HUES48 (cell line): ENCODE measurements around the gene TBX4.
A peak's percentile ranks its signal among the peaks of the same experiment; 100 is the strongest.

ENCODE experiments used
- H3K27ac ChIP-seq: one replicate; pipeline ENCODE4 v1.7.0; 2013; ENCODE audit warnings: low read depth, low read length, inconsistent platforms
- H3K27me3 ChIP-seq: 2 replicates; pipeline ENCODE4 v1.6.1; 2013; ENCODE audit warnings: mild to moderate bottlenecking, low read length; ENCODE audit not compliant: control insufficient read depth, insufficient read depth
- H3K36me3 ChIP-seq: 2 replicates; pipeline ENCODE4 v1.6.1; 2013; ENCODE audit warnings: low read length; ENCODE audit not compliant: control insufficient read depth, insufficient read depth
- H3K4me1 ChIP-seq: 2 replicates; pipeline ENCODE4 v1.6.1; 2013; ENCODE audit warnings: mild to moderate bottlenecking, low read length; ENCODE audit not compliant: control insufficient read depth, insufficient read depth
- H3K4me3 ChIP-seq: 2 replicates; pipeline ENCODE4 v1.5.1; 2013; ENCODE audit warnings: mild to moderate bottlenecking, low read depth, low read length
- H3K9ac ChIP-seq: 2 replicates; pipeline ENCODE4 v1.6.1; 2013; ENCODE audit warnings: mild to moderate bottlenecking, low read depth, low read length, moderate library complexity
- H3K9me3 ChIP-seq: 2 replicates; pipeline ENCODE4 v1.6.1; 2013; ENCODE audit warnings: low read length; ENCODE audit not compliant: control insufficient read depth, insufficient read depth

The TBX4 gene

GRCh38 chr17:61452301-61453290 lies at the start of gene TBX4:
TSS of gene TBX4 (plus strand) at chr17:61452422. CDS start at chr17:61456491, 4,069 bp downstream.
- Histone ChIP-seq H3K27ac (no peak within 1 kb of the TSS), H3K9ac (no peak within 1 kb of the TSS), H3K4me1 (peaks cover 6% of the 10 kb centered on the region; the same call in 1 of the 2 replicates), H3K27me3 (peaks cover 100% of the 10 kb centered on the region), H3K36me3 (no peaks in the 10 kb centered on the region), H3K4me3 (peak within 1 kb of the TSS; percentile 53), H3K9me3 (no peaks in the 10 kb centered on the region)

DNA sequence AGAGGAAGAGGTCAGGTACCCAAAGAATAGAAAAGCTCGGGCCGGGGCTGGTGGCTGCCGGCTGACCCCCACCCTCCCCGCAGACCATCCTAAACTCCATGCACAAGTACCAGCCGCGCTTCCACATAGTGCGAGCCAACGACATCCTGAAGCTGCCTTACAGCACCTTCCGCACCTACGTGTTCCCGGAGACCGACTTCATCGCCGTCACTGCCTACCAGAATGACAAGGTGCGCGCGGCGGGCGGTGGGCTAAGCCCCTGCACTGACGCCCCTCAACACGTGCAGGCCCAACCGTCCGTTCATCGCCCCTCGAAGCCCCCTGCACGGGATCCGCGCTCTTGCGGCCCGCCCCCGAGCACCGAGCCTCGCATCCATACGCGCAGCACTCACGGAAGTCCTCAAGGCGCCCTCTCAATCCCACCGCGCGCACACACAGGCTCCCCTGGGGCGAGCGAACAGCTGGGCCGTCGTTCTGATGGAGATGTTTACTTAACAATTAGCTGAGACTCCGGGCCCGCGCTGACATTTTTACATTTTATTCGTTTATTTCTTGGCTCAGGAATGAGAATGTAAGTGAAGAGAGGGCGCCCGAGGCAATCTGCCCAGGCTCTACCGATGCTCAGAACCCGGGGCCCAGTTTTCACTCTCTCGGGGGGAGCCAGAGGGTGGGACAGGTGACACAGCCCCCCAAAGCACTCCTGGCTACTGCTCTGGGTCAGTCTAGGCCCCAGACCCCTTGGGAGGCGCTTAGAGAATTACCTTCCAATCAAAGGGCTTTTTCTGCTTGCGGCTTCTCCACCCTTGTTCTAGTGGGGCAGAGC lies 49.0 kb upstream of the TBX4 start:
- no peak overlapping the region for H3K9ac ChIP-seq
- H3K4me1 ChIP-seq: peaks cover 3% of the 10 kb centered on the region; the same call in 1 of the 2 replicates
- H3K27ac ChIP-seq: no peak overlapping the region
- no peaks in the 10 kb centered on the region for H3K36me3 ChIP-seq
- no peaks in the 10 kb centered on the region for H3K9me3 ChIP-seq
- H3K27me3 ChIP-seq: peaks cover 100% of the 10 kb centered on the region
- H3K4me3 ChIP-seq: no peak overlapping the region

DNA sequence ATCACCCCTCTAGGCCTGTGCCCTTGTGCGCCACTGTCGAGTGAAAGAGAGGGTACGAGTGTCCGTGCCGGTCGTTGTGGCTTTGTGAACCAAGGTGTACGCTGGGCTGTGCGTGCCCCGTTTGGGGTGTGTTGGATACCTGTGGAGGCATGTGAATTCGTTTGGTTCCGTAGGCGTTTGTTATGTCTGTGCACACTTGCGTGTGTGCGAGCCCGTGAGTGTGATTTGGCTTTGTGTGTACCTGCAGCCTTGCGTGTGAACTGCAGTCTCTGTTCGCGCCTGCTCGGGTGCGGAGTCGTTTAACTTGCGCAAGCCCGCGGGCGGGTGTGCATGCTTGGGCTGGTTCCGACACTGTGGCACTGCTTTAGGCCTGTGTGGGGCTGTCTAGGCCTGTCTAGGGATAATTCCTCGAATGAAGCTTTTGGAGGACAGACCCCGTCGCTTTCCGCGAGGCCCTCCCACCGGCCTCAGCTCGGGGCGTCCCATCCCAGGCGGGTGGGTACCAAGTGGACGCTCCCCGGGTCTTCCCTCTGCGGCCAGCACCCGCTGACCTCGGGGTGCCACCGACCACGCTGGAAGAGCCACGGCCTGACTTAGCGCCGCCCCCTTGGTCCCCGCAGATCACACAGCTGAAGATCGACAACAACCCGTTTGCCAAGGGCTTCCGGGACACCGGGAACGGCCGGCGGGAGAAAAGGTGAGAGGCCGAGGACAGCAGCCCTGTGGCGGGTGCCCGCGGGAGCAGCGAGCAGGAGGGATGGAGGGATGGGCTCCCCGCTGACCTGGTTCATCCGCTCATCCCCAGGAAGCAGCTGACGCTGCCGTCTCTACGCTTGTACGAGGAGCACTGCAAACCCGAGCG lies 48.2 kb upstream of the TBX4 start:
- H3K27me3 ChIP-seq: peaks cover 100% of the 10 kb centered on the region

GRCh38 chr17:61404663-61404912 lies 47.6 kb upstream of the TBX4 start:
- no peak overlapping the region for H3K27ac ChIP-seq
- H3K9me3 ChIP-seq: no peaks in the 10 kb centered on the region
- no peak overlapping the region for H3K9ac ChIP-seq
- peaks cover 3% of the 10 kb centered on the region; the same call in 1 of the 2 replicates for H3K4me1 ChIP-seq
- H3K36me3 ChIP-seq: no peaks in the 10 kb centered on the region
- H3K27me3 ChIP-seq: peaks cover 100% of the 10 kb centered on the region
- peak overlapping the region; percentile 11; the same call in 1 of the 2 replicates for H3K4me3 ChIP-seq

More for the DNA sequence above, 48.2 kb upstream of the TBX4 start:
- Histone ChIP-seq H3K4me1 (peaks cover 3% of the 10 kb centered on the region; the same call in 1 of the 2 replicates), H3K9ac (no peak overlapping the region), H3K4me3 (peak overlapping the region; percentile 11; the same call in 1 of the 2 replicates), H3K9me3 (no peaks in the 10 kb centered on the region), H3K27ac (no peak overlapping the region), H3K36me3 (no peaks in the 10 kb centered on the region)

- Histone ChIP-seq H3K9ac (no peak overlapping the region), H3K9me3 (no peaks in the 10 kb centered on the region), H3K36me3 (no peaks in the 10 kb centered on the region), H3K27me3 (peaks cover 100% of the 10 kb centered on the region), H3K4me3 (peak overlapping the region; percentile 39; the same call in 1 of the 2 replicates), H3K27ac (no peak overlapping the region), H3K4me1 (peaks cover 3% of the 10 kb centered on the region; the same call in 1 of the 2 replicates)
These were observed 47.1 kb upstream of the TBX4 start for GRCh38 chr17:61404913-61405685.

- H3K9me3 ChIP-seq: no peaks in the 10 kb centered on the region
- H3K36me3 ChIP-seq: no peaks in the 10 kb centered on the region
- H3K4me1 ChIP-seq: peaks cover 7% of the 10 kb centered on the region; the same call in 1 of the 2 replicates
- no peak overlapping the region for H3K9ac ChIP-seq
- no peak overlapping the region for H3K4me3 ChIP-seq
- no peak overlapping the region for H3K27ac ChIP-seq
- H3K27me3 ChIP-seq: peaks cover 100% of the 10 kb centered on the region
These were observed 46.3 kb upstream of the TBX4 start for GRCh38 chr17:61405686-61406536.

- peaks cover 7% of the 10 kb centered on the region; the same call in 1 of the 2 replicates for H3K4me1 ChIP-seq
- H3K36me3 ChIP-seq: no peaks in the 10 kb centered on the region
- H3K9ac ChIP-seq: no peak overlapping the region
- no peak overlapping the region for H3K4me3 ChIP-seq
- H3K9me3 ChIP-seq: no peaks in the 10 kb centered on the region
- H3K27ac ChIP-seq: no peak overlapping the region
- H3K27me3 ChIP-seq: peaks cover 100% of the 10 kb centered on the region
These were observed 45.7 kb upstream of the TBX4 start for GRCh38 chr17:61406537-61406845.

DNA sequence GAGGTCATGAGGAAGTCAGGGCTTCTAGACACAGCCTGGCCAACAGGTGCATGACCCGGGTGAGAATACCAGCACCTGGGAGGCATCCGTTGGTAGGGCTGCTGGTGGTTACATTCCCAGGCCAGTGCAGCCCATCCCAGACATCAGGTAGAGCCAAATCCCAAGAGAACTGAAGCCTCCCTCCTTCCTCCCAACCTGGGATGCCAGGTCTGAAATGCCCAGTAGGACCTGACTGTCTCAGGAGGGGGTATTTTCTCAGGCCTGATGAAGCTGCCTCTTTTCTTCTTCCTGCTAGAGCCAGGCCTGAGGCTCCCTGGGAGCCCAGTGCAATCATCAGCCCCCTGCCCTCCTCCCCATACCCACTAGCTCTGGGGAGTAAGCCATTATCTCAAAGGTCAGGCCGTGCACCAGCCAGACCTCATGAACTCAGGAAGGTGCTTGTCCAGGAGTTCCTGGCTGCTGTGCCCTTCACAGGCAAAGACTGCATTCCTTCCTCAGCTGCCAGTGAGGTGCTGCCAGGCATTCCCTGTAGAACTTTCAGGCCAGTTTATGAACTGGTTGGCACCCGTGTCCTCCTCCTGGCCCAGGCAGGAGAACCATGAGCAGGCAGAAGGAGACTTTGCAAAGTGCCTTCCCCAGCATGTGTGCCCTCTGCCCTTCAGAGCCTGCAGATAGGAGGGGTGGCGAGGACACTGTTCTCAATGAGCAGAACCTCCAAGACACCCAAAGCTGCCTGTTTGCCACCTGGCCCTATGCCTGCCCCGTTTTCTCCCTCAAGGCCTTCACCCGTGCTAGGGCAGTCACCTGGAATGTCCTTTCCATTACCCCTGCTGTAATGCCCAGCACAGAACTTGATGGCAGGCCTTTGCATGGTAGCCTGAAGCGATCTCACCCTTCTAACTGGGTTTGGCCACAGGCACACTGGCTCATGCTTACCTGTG lies 45.0 kb upstream of the TBX4 start:
- peaks cover 100% of the 10 kb centered on the region for H3K27me3 ChIP-seq
- H3K9ac ChIP-seq: no peak overlapping the region
- peaks cover 7% of the 10 kb centered on the region; the same call in 1 of the 2 replicates for H3K4me1 ChIP-seq
- no peaks in the 10 kb centered on the region for H3K9me3 ChIP-seq
- H3K27ac ChIP-seq: no peak overlapping the region
- no peak overlapping the region for H3K4me3 ChIP-seq
- H3K36me3 ChIP-seq: no peaks in the 10 kb centered on the region
